Mesothelial cell of epicardium (in vitro differentiated cells): Measurements from ENCODE around the gene HYAL2. TPM values are rescaled to one million over a fixed set of nuclear protein-coding genes. Genes with fewer than 3 reads are reported as not detected.
A peak's percentile ranks its signal among the peaks of the same experiment; 100 is the strongest.

Experiments used
- DNase-seq, 2 experiments: peaks; one replicate each; pipeline ENCODE4 v3.0.0; 2021; ENCODE audit warnings: low spot score in 2 of 2; ENCODE audit not compliant: unreplicated experiment in 2 of 2
- H3K27ac Mint-ChIP-seq: 2 replicates; pipeline ENCODE4 v1.8.0; 2021; ENCODE audit warnings: mixed read lengths
- H3K27me3 Mint-ChIP-seq: 2 replicates; pipeline ENCODE4 v1.8.0; 2021; ENCODE audit warnings: low read depth, mixed read lengths
- H3K36me3 Mint-ChIP-seq: 2 replicates; pipeline ENCODE4 v1.8.0; 2021; ENCODE audit warnings: mixed read lengths
- H3K4me1 Mint-ChIP-seq: 2 replicates; pipeline ENCODE4 v1.8.0; 2021; ENCODE audit warnings: mixed read lengths
- H3K4me3 Mint-ChIP-seq: 2 replicates; pipeline ENCODE4 v1.8.0; 2021; ENCODE audit warnings: mild to moderate bottlenecking, moderate library complexity, mixed read lengths
- H3K9me3 Mint-ChIP-seq: 2 replicates; pipeline ENCODE4 v1.8.0; 2021; ENCODE audit warnings: mixed read lengths
- total RNA-seq: library from RNA; stranded (reverse); gene quantifications from 3 replicates; pipeline ENCODE4 v1.2.1, GENCODE V29; 2021
- TF ChIP-seq, protein P1 (sequence below): fragments of 200-600 bp; sonication (generic); IDR thresholded peaks from one replicate; pipeline ENCODE4 v1.5.0; 2021; ENCODE audit warnings: antibody characterized with exemption; ENCODE audit not compliant: unreplicated experiment

Gene HYAL2, protein sequence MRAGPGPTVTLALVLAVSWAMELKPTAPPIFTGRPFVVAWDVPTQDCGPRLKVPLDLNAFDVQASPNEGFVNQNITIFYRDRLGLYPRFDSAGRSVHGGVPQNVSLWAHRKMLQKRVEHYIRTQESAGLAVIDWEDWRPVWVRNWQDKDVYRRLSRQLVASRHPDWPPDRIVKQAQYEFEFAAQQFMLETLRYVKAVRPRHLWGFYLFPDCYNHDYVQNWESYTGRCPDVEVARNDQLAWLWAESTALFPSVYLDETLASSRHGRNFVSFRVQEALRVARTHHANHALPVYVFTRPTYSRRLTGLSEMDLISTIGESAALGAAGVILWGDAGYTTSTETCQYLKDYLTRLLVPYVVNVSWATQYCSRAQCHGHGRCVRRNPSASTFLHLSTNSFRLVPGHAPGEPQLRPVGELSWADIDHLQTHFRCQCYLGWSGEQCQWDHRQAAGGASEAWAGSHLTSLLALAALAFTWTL
- 71.5 to 76.3 TPM (median 75.1 TPM) in 3 replicates for total RNA-seq

DNA sequence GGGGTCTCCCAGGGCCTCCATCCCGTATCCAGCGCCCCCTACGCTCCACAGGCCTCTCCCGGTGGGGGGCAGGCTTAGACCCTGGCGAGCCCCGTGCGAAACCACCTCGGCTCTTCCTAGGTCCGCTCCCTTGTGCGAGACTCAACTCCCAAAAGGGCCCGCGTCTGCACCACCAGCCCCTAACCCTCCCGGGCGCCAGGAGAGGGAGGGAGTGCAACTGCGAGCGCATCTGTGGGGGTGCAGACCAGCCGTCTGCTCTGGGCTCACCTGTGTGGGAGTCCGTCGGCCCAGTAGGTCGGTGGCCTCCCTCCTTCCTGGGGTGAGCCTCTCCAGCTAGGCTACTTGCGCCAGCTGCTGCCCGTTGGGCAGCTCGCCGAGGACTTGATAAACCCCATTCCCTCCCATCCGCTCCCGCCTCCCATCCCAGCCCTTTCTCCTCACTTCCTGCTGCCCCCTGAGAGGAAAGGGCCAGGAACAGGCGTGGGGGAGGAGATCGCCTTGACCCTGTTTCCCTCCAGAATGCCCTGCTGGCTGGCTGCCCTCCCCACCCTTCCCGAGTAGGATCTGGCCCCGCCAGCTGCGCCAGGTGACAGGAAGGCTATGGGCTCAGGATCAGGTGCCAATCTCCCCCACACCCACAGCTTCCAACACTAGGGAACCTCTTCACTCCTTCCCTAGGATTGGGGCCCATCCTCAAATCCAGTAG, at the start of gene HYAL2:
Gene HYAL2, minus strand, starts transcription at position 360 of the 706 bp plus-strand sequence. CDS start 2,256 bp downstream, outside the sequence.
- no peaks in the 10 kb centered on the region for H3K9me3 Mint-ChIP-seq
- H3K27ac Mint-ChIP-seq, result peak within 1 kb of the TSS; percentile 95
- peak within 1 kb of the TSS; percentile 81 for H3K4me3 Mint-ChIP-seq
- H3K4me1 Mint-ChIP-seq, result peaks cover 49% of the 10 kb centered on the region
- no peaks in the 10 kb centered on the region for H3K27me3 Mint-ChIP-seq
- DNase-seq, result no peak
- TF ChIP-seq, protein P1, sequence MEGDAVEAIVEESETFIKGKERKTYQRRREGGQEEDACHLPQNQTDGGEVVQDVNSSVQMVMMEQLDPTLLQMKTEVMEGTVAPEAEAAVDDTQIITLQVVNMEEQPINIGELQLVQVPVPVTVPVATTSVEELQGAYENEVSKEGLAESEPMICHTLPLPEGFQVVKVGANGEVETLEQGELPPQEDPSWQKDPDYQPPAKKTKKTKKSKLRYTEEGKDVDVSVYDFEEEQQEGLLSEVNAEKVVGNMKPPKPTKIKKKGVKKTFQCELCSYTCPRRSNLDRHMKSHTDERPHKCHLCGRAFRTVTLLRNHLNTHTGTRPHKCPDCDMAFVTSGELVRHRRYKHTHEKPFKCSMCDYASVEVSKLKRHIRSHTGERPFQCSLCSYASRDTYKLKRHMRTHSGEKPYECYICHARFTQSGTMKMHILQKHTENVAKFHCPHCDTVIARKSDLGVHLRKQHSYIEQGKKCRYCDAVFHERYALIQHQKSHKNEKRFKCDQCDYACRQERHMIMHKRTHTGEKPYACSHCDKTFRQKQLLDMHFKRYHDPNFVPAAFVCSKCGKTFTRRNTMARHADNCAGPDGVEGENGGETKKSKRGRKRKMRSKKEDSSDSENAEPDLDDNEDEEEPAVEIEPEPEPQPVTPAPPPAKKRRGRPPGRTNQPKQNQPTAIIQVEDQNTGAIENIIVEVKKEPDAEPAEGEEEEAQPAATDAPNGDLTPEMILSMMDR, result no peak
- H3K36me3 Mint-ChIP-seq, result peaks cover 5% of the 10 kb centered on the region

DNA sequence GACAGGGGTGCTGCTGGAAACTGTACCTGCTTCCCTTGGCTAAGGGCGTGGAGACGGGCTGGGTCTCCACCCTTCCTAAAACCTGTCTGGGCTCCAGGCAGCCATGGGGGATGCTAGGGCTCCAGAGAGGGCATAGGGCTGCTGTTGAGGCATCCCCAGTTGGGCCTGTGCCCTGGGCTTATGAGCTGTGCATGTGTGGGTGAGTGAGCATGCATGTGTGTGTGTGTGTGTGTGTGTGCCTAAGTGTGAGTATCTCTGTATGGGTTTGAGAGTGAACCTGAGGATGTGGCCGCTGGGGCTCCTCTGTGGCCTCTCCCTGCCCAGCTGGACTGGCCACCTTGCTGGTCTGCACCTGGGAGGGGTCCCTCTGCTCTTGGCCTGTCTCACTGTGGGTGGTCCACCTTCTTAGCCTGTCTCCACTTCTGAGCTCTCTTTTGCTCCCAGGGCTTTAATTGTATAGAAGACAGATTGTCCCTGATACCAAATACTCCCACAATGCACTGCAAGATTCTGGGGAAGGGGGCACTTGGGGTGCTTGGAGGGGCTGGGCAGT, 48.7 kb upstream of the HYAL2 start:
- peaks cover under 1% of the 10 kb centered on the region for H3K27me3 Mint-ChIP-seq
- peak overlapping the region; percentile 69 for H3K27ac Mint-ChIP-seq

GRCh38 chr3:50370594-50370993, 48.0 kb upstream of the HYAL2 start:
- TF ChIP-seq, protein P1, result no peak
- no peak for DNase-seq
- H3K4me1 Mint-ChIP-seq, result peaks cover 33% of the 10 kb centered on the region
- H3K27ac Mint-ChIP-seq, result peak overlapping the region; percentile 44
- no peaks in the 10 kb centered on the region for H3K36me3 Mint-ChIP-seq
- no peaks in the 10 kb centered on the region for H3K9me3 Mint-ChIP-seq
- no peak overlapping the region for H3K4me3 Mint-ChIP-seq
- peaks cover 2% of the 10 kb centered on the region for H3K27me3 Mint-ChIP-seq

More for the DNA sequence above, 48.7 kb upstream of the HYAL2 start:
- Mint-ChIP-seq H3K36me3 (no peaks in the 10 kb centered on the region), H3K4me3 (no peak overlapping the region), H3K4me1 (peaks cover 31% of the 10 kb centered on the region), H3K9me3 (no peaks in the 10 kb centered on the region)
- no peak for DNase-seq
- TF ChIP-seq, protein P1, result no peak

GRCh38 chr3:50369012-50369670, 46.6 kb upstream of the HYAL2 start:
- Mint-ChIP-seq H3K4me1 (peaks cover 35% of the 10 kb centered on the region), H3K36me3 (no peaks in the 10 kb centered on the region), H3K9me3 (no peaks in the 10 kb centered on the region), H3K27ac (no peak overlapping the region), H3K4me3 (no peak overlapping the region), H3K27me3 (peaks cover 2% of the 10 kb centered on the region)
- TF ChIP-seq, protein P1, result no peak
- no peak for DNase-seq

DNA sequence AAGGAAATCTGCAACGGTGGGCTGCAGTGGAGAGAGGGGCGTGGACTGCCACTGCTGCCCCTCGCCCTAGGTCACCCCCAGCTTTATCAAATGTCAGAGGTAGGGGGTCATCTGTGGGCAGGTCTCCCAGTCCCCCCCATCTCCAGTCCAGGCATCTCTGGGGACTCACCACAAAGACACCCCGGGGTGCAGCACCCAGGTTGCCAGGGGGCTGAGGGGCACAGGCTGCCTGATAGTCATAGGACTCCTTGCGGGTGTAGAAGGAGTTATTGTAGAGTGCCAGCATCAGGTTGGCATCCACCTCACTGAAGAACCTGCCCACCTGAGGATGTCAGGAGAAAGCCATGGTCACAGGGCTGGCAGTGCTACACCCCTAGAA, 43.3 kb upstream of the HYAL2 start:
- Mint-ChIP-seq H3K27ac (no peak overlapping the region), H3K4me1 (peaks cover 19% of the 10 kb centered on the region), H3K4me3 (peak overlapping the region; percentile 80), H3K9me3 (no peaks in the 10 kb centered on the region), H3K27me3 (peaks cover 4% of the 10 kb centered on the region), H3K36me3 (no peaks in the 10 kb centered on the region)
- no peak for DNase-seq
- TF ChIP-seq, protein P1, result no peak
